HG03060 (cell line): ENCODE measurements around the gene CYP2R1.

ENCODE experiments used
- ATAC-seq: cut with Tn5 transposase; IDR thresholded peaks from one replicate; pipeline ENCODE4 v1.9.1; 2021; ENCODE audit warnings: low read depth, moderate number of reproducible peaks; ENCODE audit not compliant: unreplicated experiment

Gene CYP2R1

DNA sequence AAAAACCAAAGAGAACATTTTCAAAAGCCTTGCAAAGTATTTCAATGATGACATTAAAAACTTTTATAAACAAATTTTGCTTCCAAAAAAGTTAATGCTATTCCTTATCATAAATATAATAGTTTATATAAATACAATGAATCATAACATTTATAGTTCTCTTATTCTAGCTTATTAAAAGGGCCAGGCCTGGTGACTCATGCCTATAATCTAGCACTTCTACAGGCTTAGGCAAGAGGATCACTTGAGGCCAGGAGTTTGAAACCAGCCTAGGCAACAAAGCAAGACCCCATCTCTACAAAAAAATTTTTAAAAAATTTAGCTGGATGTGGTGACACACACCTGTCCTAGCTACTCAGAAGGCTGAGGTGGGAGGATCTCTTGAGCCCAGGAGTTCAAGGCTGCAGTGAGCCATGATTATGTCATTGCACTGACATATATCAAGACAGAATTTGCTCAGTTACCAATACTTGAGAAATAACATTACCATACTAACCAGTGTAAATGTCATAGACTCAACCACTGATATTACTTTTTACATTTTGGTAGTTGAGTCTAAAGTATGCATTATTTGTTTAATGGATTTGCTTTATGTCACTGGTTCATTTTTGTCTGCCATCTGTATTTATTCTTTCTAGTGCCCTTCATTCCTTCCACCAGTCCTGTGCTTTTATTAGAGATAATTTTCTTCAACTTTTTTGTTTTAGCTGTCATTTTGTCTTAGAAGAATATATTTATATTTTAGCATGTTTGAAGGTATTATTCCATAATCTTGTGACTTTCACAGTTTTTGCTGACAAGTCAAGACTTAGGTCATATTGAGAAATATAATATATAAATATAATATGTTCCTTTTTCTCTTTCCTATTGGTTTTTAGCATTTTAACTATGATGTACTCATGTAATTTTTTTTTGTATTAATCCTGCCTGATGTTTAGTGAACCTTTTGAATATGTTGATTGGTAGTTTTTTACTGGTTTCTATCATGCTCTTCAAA is 56.2 kb downstream of the CYP2R1 start:
- no peak for ATAC-seq
